A549 treated with Hydrocortisone at 1 μM for 4 hours (cell line): ENCODE data around the gene RBM4B. TPM values are rescaled to one million over a fixed set of nuclear protein-coding genes. Genes with fewer than 3 reads are reported as not detected.

Experiments used
- total RNA-seq: library from RNA; stranded (reverse); fragments of 200-300 nt; extraction: Qiagen RNA extraction; gene quantifications from 5 replicates; pipeline ENCODE4 v1.2.3, GENCODE V29; 2022

The RBM4B gene
- 16.7 to 20.7 TPM (median 19.2 TPM) in 5 replicates for total RNA-seq

GRCh38 chr11:66677599-66678375 lies at the start of gene RBM4B:
RBM4B (minus strand) TSS chr11:66677887; CDS start chr11:66677079, 808 bp downstream.

GRCh38 chr11:66638177-66639065 lies 39.3 kb downstream of the RBM4B start, which contains the start of gene RBM4:
RBM4 (plus strand) TSS chr11:66638703; CDS start chr11:66639712, 1,009 bp downstream.

GRCh38 chr11:66616379-66617154 lies 61.1 kb downstream of the RBM4B start, which contains the start of gene RBM14:
RBM14 (plus strand) TSS chr11:66616630; CDS start chr11:66616721, 91 bp downstream.

Other genes with a start within 250 kb of the RBM4B start
- 82.1 to 122 TPM (median 112 TPM) in 5 replicates for gene MRPL11, start 239.0 kb downstream of the RBM4B start, total RNA-seq
- 4.3 to 5.3 TPM (median 4.7 TPM) in 5 replicates for gene PELI3, start 211.0 kb downstream of the RBM4B start, total RNA-seq
- 51.1 to 65.5 TPM (median 52.4 TPM) in 5 replicates for gene DPP3, start 197.5 kb downstream of the RBM4B start, total RNA-seq
- 9.5 to 10.9 TPM (median 9.7 TPM) in 5 replicates for gene BBS1, start 167.3 kb downstream of the RBM4B start, total RNA-seq
- 8.3 to 15.0 TPM (median 12.4 TPM) in 5 replicates for gene ZDHHC24, start 131.8 kb downstream of the RBM4B start, total RNA-seq
- 0.06 TPM in 2 of 5 replicates, not detected in the others for gene ACTN3, start 131.0 kb downstream of the RBM4B start, total RNA-seq
- gene CTSF, start 109.3 kb downstream of the RBM4B start, total RNA-seq: 30.9 to 38.6 TPM (median 32.9 TPM) in 5 replicates
- 0.40 to 0.64 TPM (median 0.52 TPM) in 5 replicates for gene CCDC87, start 84.8 kb downstream of the RBM4B start, total RNA-seq
- gene CCS, start 84.7 kb downstream of the RBM4B start, total RNA-seq: 26.4 to 28.2 TPM (median 27.8 TPM) in 5 replicates
- 64.0 to 79.2 TPM (median 66.7 TPM) in 5 replicates for gene RBM14, start 61.3 kb downstream of the RBM4B start, total RNA-seq
- 128 to 151 TPM (median 134 TPM) in 5 replicates for gene RBM4, start 39.2 kb downstream of the RBM4B start, total RNA-seq
- gene SPTBN2, start 51.3 kb upstream of the RBM4B start, total RNA-seq: 11.2 to 15.1 TPM (median 11.4 TPM) in 5 replicates
- gene RCE1, start 165.6 kb upstream of the RBM4B start, total RNA-seq: 37.0 to 54.4 TPM (median 52.6 TPM) in 5 replicates
- 95.7 to 124 TPM (median 107 TPM) in 5 replicates for gene LRFN4, start 179.2 kb upstream of the RBM4B start, total RNA-seq